COLO668 (cell line): ENCODE measurements around the gene RBMS3.
"Not testable (repeated sequence)": the region's sequence is repeated elsewhere in the genome, so short reads cannot be mapped to it uniquely, and the experiment has no call there.

Experiments used
- DNase-seq: peaks from one replicate; lab custom pipeline; 2025; ENCODE audit not compliant: unreplicated experiment; lab: John Stamatoyannopoulos, UW

RBMS3 gene

DNA sequence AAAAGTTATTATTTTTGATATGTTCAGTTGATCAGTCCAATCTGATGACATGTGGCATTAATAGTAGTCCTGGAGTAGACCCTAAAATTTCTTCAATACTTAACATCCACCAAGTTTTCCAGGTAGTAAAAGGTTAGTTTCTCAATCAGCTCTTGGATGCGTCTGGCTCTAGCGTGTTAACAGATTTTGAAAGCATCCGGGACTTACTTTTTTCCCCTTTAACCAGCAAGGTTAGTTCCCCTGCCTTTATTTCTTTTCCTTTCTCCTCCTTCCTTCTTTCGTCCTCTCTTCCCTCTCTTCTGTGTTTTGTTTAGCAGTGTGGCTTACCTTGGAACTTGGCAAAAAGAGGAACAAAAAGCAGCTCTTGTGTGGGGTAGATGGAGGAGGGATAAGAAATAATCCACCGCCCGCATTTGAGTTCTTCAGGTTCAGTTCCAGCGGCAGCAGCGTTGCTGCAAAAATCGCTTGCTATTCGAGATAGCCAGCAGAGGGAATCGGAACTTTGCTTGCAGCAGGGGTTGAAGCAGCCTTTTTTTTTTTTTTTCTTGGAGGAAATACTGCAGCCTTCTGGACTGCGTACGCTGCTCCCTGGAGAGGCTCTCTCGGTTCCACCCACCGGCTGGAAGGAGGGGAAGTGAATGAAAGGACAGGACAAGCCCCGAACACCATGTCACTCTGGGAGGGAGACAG, at the start of gene RBMS3:
Gene RBMS3 (plus strand): TSS at position 668 of the 690 bp plus-strand sequence.
- DNase-seq, result no peak

DNA sequence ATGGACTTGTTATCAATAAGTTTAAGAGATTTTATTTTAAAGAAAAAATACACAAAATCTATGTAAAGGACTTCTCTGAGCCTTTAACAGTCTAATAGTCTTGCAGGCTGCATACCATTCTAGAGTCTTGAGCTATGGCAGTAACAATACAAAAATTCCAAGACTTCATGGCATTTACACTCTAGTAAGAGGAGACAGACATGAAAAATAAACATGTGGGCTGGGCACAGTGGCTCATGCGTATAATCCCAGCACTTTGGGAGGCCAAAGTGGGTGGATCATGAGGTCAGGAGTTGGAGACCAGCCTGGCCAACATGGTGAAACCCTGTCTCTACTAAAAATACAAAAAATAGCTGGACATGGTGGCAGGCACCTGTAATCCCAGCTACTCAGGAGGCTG, 47.7 kb upstream of the RBMS3 start:
- not testable (repeated sequence) for DNase-seq

DNA sequence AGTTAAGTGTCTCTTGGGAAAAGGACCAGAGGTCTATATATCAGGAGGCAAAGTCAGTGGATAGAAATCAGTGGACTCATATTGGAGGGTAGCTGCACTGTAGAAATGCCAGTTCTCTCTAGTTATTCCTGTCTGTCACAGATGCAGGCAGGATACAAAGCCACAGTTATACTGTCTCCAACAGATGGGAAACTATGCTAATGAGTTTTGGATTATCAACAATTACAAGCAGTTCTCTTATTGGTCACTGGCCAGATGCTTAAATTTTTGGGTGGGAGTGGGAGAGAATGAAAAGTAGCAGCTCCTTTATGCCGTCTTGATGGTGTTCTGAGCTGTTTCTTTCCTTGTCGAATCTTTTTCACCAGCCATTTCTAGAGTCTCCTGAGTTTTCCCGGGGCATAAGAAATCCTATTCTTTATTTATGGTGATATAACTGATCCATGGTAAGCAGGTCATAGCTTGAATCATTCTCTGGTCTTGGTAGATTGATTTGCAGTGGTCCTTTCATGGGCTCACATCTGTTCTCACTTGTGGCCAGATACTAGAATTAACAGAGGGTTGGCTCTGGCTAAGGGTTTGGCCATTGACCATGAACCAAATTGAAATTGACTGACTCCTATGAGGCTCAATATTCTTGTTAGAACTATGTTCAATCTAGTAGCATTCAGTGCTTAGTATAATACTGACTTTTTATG, 44.6 kb upstream of the RBMS3 start:
- no peak for DNase-seq

DNA sequence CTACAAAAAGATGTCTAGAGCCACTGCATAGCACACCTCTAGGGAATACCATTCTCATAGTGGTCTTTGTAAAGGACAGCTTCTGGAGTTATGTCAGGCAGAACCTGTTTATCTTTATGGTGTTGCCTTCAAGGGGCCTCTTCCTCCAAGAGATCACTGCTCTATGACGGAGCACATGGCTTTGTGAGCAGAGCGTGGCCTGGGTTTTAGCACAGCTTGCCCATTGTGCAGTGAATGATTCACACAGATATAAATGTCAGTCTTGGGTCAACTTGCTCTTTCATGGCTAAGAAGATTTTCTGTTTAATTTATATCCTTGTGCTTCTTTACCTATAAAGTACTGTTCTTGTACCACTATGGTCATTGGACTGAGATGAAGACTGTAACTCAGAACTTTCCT, 41.5 kb upstream of the RBMS3 start:
- no peak for DNase-seq

DNA sequence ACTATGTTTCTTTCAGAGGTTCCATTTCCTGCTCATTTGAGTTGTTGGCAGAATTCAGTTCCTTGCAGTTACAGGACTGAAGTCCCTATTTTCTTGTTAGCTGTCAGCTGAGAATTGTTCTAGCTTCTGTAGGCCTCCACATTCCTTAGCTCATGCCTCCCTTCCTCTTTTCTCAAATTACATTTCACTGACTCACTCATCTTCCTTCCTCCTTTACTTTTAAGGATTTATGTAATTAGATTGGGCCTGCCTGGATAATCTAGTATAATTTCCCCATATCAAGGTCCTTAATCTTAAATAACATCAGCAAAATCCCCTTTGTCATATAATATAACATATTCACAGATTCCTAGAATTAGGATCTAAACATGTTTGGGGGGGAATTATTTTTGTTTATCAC, 40.6 kb upstream of the RBMS3 start:
- DNase-seq, result no peak

DNA sequence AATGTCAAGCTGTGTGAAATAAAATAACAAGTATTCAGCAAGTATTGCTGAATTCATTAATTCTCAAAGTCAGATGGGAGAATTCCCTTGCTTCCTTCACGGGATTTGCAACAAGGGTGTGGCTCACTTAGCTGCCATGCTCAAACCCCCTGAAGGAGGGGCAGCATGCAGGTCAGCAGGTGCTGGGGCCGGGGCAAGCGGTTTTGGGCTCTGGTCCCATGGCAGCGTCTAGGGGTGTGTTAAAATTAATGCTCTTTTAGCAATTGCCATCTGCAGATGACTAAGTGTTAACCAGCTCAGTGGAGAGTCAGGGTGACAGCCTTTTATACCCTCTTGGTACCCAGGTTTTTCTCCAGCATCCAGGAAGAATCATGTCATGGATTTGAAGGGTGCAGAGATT, 40.0 kb upstream of the RBMS3 start:
- DNase-seq, result no peak

DNA sequence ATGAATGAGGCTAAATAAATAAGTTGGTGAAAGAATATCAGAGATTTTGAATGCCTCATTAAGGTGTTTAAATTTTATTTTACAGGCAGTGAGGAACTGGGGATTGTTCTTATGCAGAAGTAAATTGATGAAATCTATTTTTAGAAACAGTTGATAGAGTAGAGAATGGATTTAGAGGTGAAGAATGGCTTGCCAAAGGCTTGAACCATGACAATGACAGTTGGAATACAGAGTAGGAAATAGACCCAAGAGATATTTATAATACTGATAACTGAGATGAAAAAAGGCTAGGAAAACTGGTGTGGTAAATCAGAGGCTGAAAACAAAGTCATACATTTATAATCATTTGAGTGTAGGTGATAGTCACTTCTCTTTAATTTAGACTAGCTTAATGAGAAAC, 39.0 kb upstream of the RBMS3 start:
- DNase-seq, result no peak

DNA sequence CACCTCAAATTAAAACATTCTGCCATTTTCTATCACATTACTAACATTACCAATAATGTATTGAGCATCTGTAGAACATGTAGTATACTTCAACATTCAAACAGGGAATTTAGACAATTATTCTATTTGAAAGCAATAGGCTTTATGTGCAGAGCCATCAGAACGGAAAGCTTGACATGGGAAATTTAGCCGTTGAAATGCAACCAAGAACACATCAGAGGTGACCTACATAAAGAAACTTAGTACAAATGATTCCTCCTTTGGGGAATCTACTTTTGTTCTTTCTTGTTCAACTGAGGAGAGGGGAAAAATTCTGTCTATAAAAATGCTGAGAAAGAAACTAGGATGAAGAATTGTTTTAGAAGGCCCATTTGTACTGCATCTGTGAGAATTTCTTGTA, 38.6 kb upstream of the RBMS3 start:
- DNase-seq, result no peak

DNA sequence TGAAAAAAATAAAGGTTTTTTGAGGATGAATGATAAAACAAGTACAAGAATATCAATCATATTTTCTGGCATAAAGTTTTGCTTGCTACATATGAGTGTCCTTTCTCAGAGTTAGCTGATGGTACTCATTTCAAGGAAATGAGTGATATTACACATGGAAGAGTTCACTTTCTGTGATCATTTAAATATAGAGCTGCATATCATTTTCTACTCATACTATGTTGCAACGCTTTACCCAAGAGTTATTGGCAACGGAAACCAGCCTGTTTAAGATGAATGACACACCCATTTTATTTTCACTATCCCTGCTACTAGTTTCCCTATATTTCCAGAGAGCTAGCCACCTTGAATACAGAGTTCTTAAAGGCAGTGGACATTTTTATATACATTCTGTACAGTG, 35.4 kb upstream of the RBMS3 start:
- no peak for DNase-seq

DNA sequence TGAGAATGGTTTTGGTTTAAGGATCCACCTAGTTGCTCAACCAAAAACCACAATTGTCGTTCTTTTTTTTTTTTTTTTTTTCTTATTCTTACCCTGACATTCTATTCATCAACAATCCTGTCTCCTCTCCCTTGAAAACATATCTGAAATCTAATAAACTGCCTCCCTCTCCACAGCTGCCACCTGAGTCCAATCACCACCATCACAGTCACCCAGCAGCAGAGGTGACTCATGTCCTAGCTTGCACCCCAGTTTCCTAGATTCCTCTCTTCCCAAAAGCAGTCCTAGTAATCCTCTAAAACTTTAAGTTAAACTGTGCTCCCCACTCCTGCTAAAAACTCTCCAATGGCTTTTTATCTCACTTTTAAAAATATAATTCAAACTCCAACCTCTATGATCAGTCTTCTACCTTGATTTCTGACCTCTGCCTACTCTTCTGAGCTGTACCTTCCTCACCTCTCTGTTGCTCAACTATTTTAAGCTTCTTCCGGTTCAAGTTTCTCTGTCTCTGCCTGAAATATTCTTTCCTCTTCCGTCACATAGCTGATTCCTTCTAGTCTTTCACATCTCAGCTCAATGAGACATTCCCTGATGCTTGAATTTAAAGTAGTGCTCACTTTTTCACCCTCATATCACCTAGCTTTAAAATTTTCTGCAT, 33.7 kb upstream of the RBMS3 start:
- no peak for DNase-seq

DNA sequence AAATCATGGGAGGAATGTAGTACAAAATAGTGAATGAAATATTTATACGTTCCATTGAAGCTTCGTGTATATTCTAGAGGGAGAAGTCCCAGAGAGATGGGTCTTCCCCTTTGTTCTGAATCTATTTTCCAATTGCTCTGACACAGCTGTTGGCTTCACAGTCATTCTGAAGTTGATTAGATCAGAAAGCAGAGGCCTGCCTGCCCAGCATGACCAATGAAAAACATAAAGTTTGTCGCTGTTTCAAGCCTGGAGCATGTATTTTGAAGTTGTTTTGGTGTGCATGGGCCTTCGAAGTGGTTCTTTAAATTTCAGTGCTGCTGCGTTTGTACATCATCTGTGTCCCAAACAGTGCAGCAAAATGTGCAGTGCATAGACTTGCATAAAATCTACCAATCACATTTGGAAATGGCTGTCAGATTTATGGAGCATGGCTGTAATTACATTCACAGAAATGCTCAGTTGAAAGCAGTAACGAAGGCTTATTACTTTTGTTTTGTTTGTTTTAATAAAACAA, 31.0 kb upstream of the RBMS3 start:
- DNase-seq, result no peak

DNA sequence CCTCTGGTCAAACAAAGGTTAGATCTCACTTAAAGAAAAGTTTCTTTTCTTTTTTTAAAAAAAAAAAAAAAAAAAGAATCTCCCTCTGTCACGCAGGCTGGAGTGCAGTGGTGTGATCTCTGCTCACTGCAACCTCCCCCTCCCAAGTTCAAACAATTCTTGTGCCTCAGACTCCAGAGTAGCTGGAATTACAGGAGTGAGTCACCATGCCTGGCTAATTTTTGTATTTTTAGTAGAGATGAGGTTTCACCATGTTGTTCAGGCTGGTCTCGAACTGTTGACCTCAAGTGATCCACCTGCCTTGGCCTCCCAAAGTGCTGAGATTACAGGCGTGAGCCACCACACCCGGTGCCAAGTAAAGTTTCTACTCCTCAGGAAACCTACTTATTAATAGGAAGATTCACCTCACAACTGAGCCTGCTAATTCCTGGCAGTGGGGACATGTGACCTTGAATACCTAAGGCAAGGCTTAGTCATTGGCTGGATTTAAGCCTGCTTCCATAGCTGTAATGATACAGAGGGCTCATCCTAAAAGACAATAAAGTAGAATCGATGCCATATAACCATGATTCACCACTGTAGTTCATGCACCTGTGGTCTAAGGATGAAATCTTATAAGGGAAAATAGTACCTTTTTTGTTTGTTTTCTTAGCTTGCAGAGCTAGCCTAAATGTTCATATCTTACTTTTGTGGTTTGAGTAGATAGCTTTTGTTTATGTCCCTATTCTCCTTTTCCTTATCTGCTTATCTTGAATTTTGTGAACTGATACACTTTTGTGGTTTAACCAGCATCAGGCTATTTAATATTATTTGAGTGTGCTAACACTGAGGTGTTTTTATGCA, 24.8 kb upstream of the RBMS3 start:
- no peak for DNase-seq

DNA sequence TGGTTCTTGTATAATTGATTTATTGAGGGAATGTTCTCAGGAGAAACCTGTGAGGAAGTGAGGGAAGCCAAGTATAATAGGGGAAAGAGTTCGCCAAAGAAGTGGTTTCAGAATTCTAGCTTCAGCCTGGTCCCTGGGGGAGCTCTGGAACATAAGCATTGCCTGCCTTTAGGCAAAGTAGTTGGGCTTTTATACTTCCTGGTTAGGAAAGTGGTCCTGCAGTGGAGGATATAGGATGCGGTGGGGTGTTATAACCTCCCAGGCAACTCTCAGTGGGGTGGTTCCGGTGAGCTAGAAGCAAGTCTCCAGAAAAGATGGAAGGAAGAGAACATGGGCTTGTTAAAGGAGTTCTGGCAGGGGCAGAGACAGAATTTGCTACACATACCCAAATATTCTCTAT, 22.7 kb upstream of the RBMS3 start:
- no peak for DNase-seq

DNA sequence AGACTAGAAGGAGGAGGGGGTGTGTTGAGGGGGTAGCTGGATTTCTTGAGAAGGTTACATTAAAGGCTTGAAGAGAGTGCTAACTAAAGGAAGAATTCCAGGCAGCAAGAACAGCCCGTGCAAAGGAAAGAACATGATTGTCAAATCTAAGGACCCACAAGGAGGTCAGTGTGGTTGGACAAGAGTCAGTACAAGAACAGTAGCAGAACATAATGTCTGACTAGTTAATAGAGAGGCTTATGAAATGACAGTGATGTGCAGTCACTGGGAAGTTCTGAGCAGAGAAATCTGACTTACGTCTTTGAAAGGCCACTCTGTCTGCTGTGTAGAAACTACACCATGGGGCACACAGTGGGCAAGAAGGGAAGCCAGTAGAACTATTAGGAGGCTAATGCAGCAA, 19.8 kb upstream of the RBMS3 start:
- no peak for DNase-seq

DNA sequence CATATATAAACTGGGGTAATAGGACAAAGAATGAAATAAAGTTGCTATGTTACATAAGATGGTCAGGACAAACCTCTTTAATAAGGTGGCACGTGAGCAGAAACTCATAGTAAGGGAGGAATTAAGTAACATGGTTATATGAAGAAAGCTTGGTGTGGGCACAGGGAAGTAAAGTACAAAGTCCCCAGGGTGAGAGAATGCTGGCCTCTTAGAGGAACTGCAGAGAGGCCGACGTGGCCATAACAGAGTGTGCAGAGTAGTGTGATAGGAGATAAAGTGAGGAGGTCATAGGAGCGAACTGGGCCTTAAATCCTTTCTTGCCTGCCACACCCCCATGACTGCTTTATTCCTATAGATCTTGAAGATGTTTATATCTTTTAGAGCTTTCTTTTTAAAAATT, 17.4 kb upstream of the RBMS3 start:
- DNase-seq, result no peak

DNA sequence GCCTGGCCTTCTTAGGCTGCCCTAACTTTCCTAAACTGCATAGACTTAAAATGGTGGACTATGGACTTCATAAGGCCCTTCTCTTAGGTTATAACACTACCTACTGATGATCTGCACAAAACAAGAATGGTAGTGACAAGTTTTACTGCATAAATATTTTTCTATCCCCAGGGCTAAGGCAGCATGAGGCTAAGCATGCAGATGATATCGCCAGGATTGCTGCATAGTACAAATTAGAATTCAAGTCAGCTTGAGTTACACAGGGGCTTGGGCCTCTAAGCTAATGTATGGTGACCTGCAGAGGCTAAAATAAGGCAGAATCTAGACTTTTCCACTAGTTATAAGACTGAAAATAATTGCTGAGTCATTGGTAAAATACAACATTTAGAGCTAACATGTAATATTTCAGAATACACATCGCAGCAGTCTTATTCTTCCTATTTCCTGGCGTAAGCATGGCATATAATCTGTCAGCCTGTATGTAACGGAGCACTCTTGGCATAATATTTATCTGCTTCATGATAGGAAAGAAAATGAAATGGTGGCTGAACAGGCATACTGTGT, 15.3 kb upstream of the RBMS3 start:
- DNase-seq, result no peak

DNA sequence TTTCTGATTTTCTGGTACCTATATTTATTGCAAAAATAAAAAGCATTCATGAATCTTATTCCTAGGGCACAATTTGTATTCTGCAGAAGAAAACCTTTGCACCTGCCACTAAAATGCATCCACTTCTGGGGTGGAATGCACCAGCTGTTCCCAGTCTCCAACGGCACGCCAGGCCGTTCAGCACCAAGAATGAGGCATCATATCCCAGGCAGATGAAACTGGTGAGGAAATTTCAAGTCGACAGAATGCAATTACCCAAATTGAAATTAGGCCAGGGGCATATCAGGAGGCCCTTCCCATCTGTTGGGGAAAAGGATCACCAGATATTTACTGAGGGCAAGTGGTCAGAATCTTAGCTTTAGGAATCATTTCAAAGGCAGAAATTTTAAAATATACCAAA, 13.6 kb upstream of the RBMS3 start:
- DNase-seq, result no peak

DNA sequence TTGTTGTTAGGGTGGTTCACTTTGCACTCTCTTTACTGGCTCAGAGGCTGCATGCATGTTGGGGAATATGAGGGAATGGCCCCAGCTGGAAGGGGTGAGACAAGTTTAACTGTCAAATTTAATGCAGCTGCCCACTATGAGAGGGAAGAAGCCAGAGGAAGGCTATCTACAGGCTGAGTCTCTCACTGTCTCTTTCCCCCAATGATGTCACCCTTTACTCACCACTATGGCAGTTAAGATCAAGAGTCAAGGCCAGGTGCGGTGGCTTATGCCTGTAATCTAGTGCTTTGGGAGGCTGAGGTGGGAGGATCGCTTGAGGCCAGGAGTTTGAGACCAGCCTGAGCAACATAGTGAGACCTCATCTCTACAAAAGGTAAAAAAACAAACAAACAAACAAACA, 12.2 kb upstream of the RBMS3 start:
- DNase-seq, result no peak

DNA sequence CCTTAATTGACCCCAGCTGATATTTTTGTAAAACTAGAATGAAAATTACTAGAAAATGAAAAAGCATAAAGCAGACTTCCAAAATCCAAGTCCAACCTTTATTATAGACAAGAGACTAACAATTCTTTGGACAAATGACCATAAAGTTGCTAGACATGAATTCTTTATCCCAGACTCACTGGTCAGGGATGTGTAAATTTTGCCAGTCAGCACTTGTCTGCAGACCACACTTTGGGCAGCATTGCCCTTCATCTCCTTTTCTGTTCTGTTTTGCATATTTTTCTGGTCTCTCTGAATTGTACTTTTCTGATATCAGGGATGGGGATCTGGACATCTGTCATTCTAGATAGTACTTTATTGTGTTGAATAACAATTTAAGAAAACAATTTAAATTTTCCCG, 10.1 kb upstream of the RBMS3 start:
- no peak for DNase-seq

DNA sequence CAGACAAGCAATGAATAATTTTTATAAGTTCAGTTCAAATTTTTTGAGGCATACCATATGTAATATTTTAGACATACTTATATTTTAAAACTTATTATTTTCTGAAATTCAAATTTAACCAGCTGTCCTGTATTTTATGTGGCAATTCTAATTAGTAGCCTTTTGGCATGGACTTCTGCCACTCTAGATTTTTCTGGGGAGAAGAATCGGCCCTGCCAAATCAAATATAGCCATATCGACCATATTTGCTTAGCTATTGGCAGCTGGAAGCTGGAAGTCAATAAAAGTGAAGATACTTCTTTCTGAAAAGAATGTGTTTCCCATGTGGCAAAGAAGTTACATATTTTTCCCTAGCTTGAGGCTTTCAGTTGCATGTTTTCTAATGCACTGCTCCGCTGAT, 9.4 kb upstream of the RBMS3 start:
- no peak for DNase-seq

DNA sequence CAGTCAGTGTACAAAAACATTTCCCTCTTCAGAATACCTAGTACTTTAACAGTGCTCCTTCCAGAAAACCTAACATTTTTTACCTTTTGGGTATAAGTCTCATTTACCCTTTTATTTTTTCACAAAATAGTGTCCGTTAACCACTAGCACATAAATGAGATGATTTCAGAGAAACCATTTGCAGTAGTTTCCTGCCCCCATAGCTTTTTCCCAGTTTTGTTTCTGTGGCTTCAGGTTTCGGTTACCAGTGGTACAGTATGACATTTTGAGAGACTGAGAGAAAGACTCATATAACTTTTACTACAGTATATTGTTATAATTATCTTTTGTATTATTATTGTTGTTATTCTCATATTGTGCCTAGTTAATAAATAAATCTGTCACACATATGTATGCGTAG, 6.2 kb upstream of the RBMS3 start:
- no peak for DNase-seq
